Measurements from ENCODE around the gene HIPK2. TPM values are rescaled to one million over a fixed set of nuclear protein-coding genes. Genes with fewer than 3 reads are reported as not detected.

The HIPK2 gene
- total RNA-seq, 2 experiments from 2014 or later, result 17.3 to 17.6 TPM

GRCh38 chr7:139669106-139670061, 108.4 kb downstream of the HIPK2 start:
- Mint-ChIP-seq H3K36me3 (ENCODE audit: low read depth) (peaks cover 7% of the 10 kb centered on the region), H3K4me3 (no peak overlapping the region), H3K9me3 (no peaks in the 10 kb centered on the region), H3K27me3 (no peaks in the 10 kb centered on the region), H3K4me1 (ENCODE audit: low read depth) (peaks cover 37% of the 10 kb centered on the region), H3K27ac (peak overlapping the region; percentile 90)
- no peak for TF ChIP-seq CTCF (IDR thresholded peaks at IDR 0.05)
- ChIA-PET CTCF (interaction anchor here (0.6 to 4.3 kb wide), 6 partner anchors 10 to 161 kb away, joined by 3 to 32 read pairs (median 3); no protein-coding TSS in a partner anchor), POLR2A (no interaction called here)
- ATAC-seq (peak; percentile 51), DNase-seq (peak; percentile 76)
- intact Hi-C loops (cut with micrococcal nuclease), result loop anchor here (5.0 kb wide), 1 partner anchor 108 kb away; the partner anchor contains the start of gene HIPK2

GRCh38 chr7:139667377-139667776, 110.4 kb downstream of the HIPK2 start:
- DNase-seq (no peak), ATAC-seq (no peak)
- no peaks in the 10 kb centered on the region for H3K27me3 Mint-ChIP-seq
- intact Hi-C loops (cut with micrococcal nuclease), result no loop called here
- H3K4me1 Mint-ChIP-seq (ENCODE audit: low read depth), result peaks cover 31% of the 10 kb centered on the region
- H3K27ac Mint-ChIP-seq, result no peak overlapping the region
- H3K36me3 Mint-ChIP-seq (ENCODE audit: low read depth), result peaks cover 2% of the 10 kb centered on the region
- CTCF ChIA-PET, result interaction anchor here (4.3 kb wide), 1 partner anchor 21 kb away, joined by 32 read pairs; no protein-coding TSS in a partner anchor
- H3K4me3 Mint-ChIP-seq, result no peak overlapping the region
- no peak for TF ChIP-seq CTCF (IDR thresholded peaks at IDR 0.05)
- H3K9me3 Mint-ChIP-seq, result no peaks in the 10 kb centered on the region
- POLR2A ChIA-PET, result no interaction called here

- DNase-seq (no peak), ATAC-seq (no peak)
- Mint-ChIP-seq H3K27me3 (no peaks in the 10 kb centered on the region), H3K4me1 (ENCODE audit: low read depth) (peaks cover 33% of the 10 kb centered on the region), H3K36me3 (ENCODE audit: low read depth) (peaks cover 2% of the 10 kb centered on the region), H3K27ac (no peak overlapping the region), H3K4me3 (no peak overlapping the region), H3K9me3 (no peaks in the 10 kb centered on the region)
- TF ChIP-seq CTCF (IDR thresholded peaks at IDR 0.05), result no peak
- intact Hi-C loops (cut with micrococcal nuclease), result no loop called here
- CTCF ChIA-PET, result interaction anchor here (4.3 to 6.0 kb wide), 2 partner anchors 20 kb away, joined by 32 to 48 read pairs; no protein-coding TSS in a partner anchor
- POLR2A ChIA-PET, result no interaction called here
Observed at GRCh38 chr7:139666501-139666900, 111.3 kb downstream of the HIPK2 start.

- H3K9me3 Mint-ChIP-seq, result no peaks in the 10 kb centered on the region
- peaks cover 24% of the 10 kb centered on the region for H3K4me1 Mint-ChIP-seq (ENCODE audit: low read depth)
- H3K27me3 Mint-ChIP-seq, result no peaks in the 10 kb centered on the region
- no peaks in the 10 kb centered on the region for H3K36me3 Mint-ChIP-seq (ENCODE audit: low read depth)
- H3K4me3 Mint-ChIP-seq, result no peak overlapping the region
- CTCF ChIA-PET, result interaction anchor here (6.0 kb wide), 1 partner anchor 18 kb away, joined by 48 read pairs; no protein-coding TSS in a partner anchor
- no peak for TF ChIP-seq CTCF (IDR thresholded peaks at IDR 0.05)
- ATAC-seq (no peak), DNase-seq (no peak)
- no peak overlapping the region for H3K27ac Mint-ChIP-seq
- POLR2A ChIA-PET, result interaction anchor here (0.7 to 1.5 kb wide), 2 partner anchors 96 to 396 kb away, joined by 3 read pairs; no protein-coding TSS in a partner anchor
- intact Hi-C loops (cut with micrococcal nuclease), result no loop called here
Observed at GRCh38 chr7:139664434-139664833, 113.4 kb downstream of the HIPK2 start.

Data from activated CD8-positive, alpha-beta T cell treated with anti-CD3 and anti-CD28 coated beads for 36 hours (primary cell).